ENCODE data around the gene TTC19. TPM values are rescaled to one million over a fixed set of nuclear protein-coding genes. Genes with fewer than 3 reads are reported as not detected.
"Not testable (repeated sequence)": the region's sequence is repeated elsewhere in the genome, so short reads cannot be mapped to it uniquely, and the experiment has no call there.

The TTC19 gene
- polyA plus RNA-seq, 1 donor (not counting 4 experiments of a cell fraction or from before 2014, with no cell fraction given) = 14.3 TPM

- Histone ChIP-seq H3K4me1 (ENCODE audit: control insufficient read depth, extremely low read depth, insufficient read depth, low read length) (no peaks in the 10 kb centered on the region), H3K4me3 (ENCODE audit: control insufficient read depth in 2 of 3, extremely low read depth in 1 of 3, insufficient read depth in 2 of 3, low read depth in 1 of 3, low read length in 3 of 3) (no peak overlapping the region), H3K9me3 (ENCODE audit: control insufficient read depth, low read depth, low read length) (no peaks in the 10 kb centered on the region), H3K9ac (ENCODE audit: control insufficient read depth, extremely low read depth, insufficient read depth, low read length) (no peak overlapping the region), H3K9me1 (ENCODE audit: control insufficient read depth, extremely low read depth, insufficient read depth, low read length) (no peaks in the 10 kb centered on the region), H4K20me1 (ENCODE audit: control insufficient read depth, extremely low read depth, insufficient read depth, low read length) (no peaks in the 10 kb centered on the region), H3K36me3 (ENCODE audit: control insufficient read depth in 2 of 2, extremely low read depth in 1 of 2, insufficient read depth in 2 of 2, low read length in 2 of 2) (peaks cover 11 to 16% of the 10 kb centered on the region in 2 experiments), H2AFZ (ENCODE audit: control insufficient read depth, low read length) (no peak overlapping the region), H3K27ac (ENCODE audit: control insufficient read depth, insufficient read depth, low read length) (no peak overlapping the region), H3K27me3 (ENCODE audit: control insufficient read depth, extremely low read depth, insufficient read depth, low read length) (no peaks in the 10 kb centered on the region), H3K79me2 (ENCODE audit: control insufficient read depth, insufficient read depth, low read length) (peaks cover 5% of the 10 kb centered on the region), H3K4me2 (ENCODE audit: control insufficient read depth, extremely low read depth, insufficient read depth, low read depth, low read length) (no peak overlapping the region)
- dilution Hi-C loops (cut with MboI; ENCODE audit: extremely low pct_ligation_motif_present, low sequenced_read_pairs) = no loop called here
- DNase-seq (ENCODE audit: low read depth, low spot score) (no peak), FAIRE-seq (no peak)
- no peak for TF ChIP-seq EZH2 (IDR thresholded peaks at IDR 0.05; ENCODE audit: low read length)
- no peak for TF ChIP-seq CTCF (optimal IDR thresholded peaks at IDR 0.05 in 1 of 3, IDR thresholded peaks at IDR 0.05 in 1 of 3, conservative IDR thresholded peaks at IDR 0.05 in 1 of 3; ENCODE audit: extremely low read depth in 1 of 3, insufficient read depth in 2 of 3, low read length in 3 of 3)
These were observed 51.2 kb downstream of the TTC19 start for GRCh38 chr17:16050844-16051243.

- Histone ChIP-seq H2AFZ (ENCODE audit: control insufficient read depth, low read length) (no peak overlapping the region), H3K27me3 (ENCODE audit: control insufficient read depth, extremely low read depth, insufficient read depth, low read length) (no peaks in the 10 kb centered on the region), H3K27ac (ENCODE audit: control insufficient read depth, insufficient read depth, low read length) (no peak overlapping the region), H3K9me1 (ENCODE audit: control insufficient read depth, extremely low read depth, insufficient read depth, low read length) (no peaks in the 10 kb centered on the region), H4K20me1 (ENCODE audit: control insufficient read depth, extremely low read depth, insufficient read depth, low read length) (no peaks in the 10 kb centered on the region), H3K4me1 (ENCODE audit: control insufficient read depth, extremely low read depth, insufficient read depth, low read length) (no peaks in the 10 kb centered on the region), H3K4me3 (ENCODE audit: control insufficient read depth in 2 of 3, extremely low read depth in 1 of 3, insufficient read depth in 2 of 3, low read depth in 1 of 3, low read length in 3 of 3) (no peak overlapping the region), H3K36me3 (ENCODE audit: control insufficient read depth in 2 of 2, extremely low read depth in 1 of 2, insufficient read depth in 2 of 2, low read length in 2 of 2) (peaks cover 6 to 7% of the 10 kb centered on the region in 2 experiments), H3K9me3 (ENCODE audit: control insufficient read depth, low read depth, low read length) (no peaks in the 10 kb centered on the region), H3K79me2 (ENCODE audit: control insufficient read depth, insufficient read depth, low read length) (peaks cover 5% of the 10 kb centered on the region), H3K4me2 (ENCODE audit: control insufficient read depth, extremely low read depth, insufficient read depth, low read depth, low read length) (no peak overlapping the region), H3K9ac (ENCODE audit: control insufficient read depth, extremely low read depth, insufficient read depth, low read length) (no peak overlapping the region)
- TF ChIP-seq CTCF (optimal IDR thresholded peaks at IDR 0.05 in 1 of 3, IDR thresholded peaks at IDR 0.05 in 1 of 3, conservative IDR thresholded peaks at IDR 0.05 in 1 of 3; ENCODE audit: extremely low read depth in 1 of 3, insufficient read depth in 2 of 3, low read length in 3 of 3) (no peak), EZH2 (IDR thresholded peaks at IDR 0.05; ENCODE audit: low read length) (no peak)
- dilution Hi-C loops (cut with MboI; ENCODE audit: extremely low pct_ligation_motif_present, low sequenced_read_pairs) = no loop called here
- FAIRE-seq = peak; percentile 68
- no peak for DNase-seq (ENCODE audit: low read depth, low spot score)
These were observed 52.9 kb downstream of the TTC19 start for GRCh38 chr17:16052486-16052885.

- H3K4me3 ChIP-seq (ENCODE audit: control insufficient read depth in 2 of 3, extremely low read depth in 1 of 3, insufficient read depth in 2 of 3, low read depth in 1 of 3, low read length in 3 of 3); H3K4me2 ChIP-seq (ENCODE audit: control insufficient read depth, extremely low read depth, insufficient read depth, low read depth, low read length); H3K9me3 ChIP-seq (ENCODE audit: control insufficient read depth, low read depth, low read length); FAIRE-seq; dilution Hi-C loops (cut with MboI; ENCODE audit: extremely low pct_ligation_motif_present, low sequenced_read_pairs); DNase-seq (ENCODE audit: low read depth, low spot score); H3K27me3 ChIP-seq (ENCODE audit: control insufficient read depth, extremely low read depth, insufficient read depth, low read length); H2AFZ ChIP-seq (ENCODE audit: control insufficient read depth, low read length); H3K9me1 ChIP-seq (ENCODE audit: control insufficient read depth, extremely low read depth, insufficient read depth, low read length); H3K79me2 ChIP-seq (ENCODE audit: control insufficient read depth, insufficient read depth, low read length); H3K27ac ChIP-seq (ENCODE audit: control insufficient read depth, insufficient read depth, low read length); H3K9ac ChIP-seq (ENCODE audit: control insufficient read depth, extremely low read depth, insufficient read depth, low read length); H3K4me1 ChIP-seq (ENCODE audit: control insufficient read depth, extremely low read depth, insufficient read depth, low read length); H4K20me1 ChIP-seq (ENCODE audit: control insufficient read depth, extremely low read depth, insufficient read depth, low read length); H3K36me3 ChIP-seq (ENCODE audit: control insufficient read depth in 2 of 2, extremely low read depth in 1 of 2, insufficient read depth in 2 of 2, low read length in 2 of 2): not testable (repeated sequence)
These were observed 55.5 kb downstream of the TTC19 start for GRCh38 chr17:16055139-16055538.
